GM19438 (cell line): ENCODE results near the gene TRAPPC3.
"Not testable (repeated sequence)": the region's sequence is repeated elsewhere in the genome, so short reads cannot be mapped to it uniquely, and the experiment has no call there.

Source experiments
- ATAC-seq: cut with Tn5 transposase; IDR thresholded peaks from one replicate; pipeline ENCODE4 v1.9.1; 2021; ENCODE audit warnings: low read depth; ENCODE audit not compliant: unreplicated experiment

Gene TRAPPC3

GRCh38 chr1:36166938-36167905 is 17.9 kb upstream of the TRAPPC3 start:
- no peak for ATAC-seq

DNA sequence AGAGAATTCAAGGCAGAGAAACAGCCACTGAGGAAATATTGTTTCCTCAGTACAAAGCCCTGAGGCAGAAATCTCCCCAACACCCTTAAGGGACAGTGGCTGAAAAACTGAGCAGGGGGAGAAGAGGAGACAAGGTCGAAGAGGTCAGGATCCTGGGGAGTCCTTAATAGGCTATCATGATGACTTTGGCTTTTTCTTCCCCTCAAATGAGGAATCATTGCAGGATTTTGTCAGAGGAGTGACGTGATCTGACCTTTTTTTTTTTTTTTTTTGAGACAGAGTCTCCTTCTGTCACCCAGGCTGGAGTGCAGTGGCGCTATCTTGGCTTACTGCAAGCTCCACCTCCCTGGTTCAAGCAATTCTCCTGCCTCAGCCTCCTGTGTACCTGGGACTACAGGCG is 16.9 kb upstream of the TRAPPC3 start:
- ATAC-seq, result no peak

GRCh38 chr1:36165145-36165544 is 15.9 kb upstream of the TRAPPC3 start:
- ATAC-seq, result no peak

GRCh38 chr1:36164361-36164760 is 15.1 kb upstream of the TRAPPC3 start:
- no peak for ATAC-seq

DNA sequence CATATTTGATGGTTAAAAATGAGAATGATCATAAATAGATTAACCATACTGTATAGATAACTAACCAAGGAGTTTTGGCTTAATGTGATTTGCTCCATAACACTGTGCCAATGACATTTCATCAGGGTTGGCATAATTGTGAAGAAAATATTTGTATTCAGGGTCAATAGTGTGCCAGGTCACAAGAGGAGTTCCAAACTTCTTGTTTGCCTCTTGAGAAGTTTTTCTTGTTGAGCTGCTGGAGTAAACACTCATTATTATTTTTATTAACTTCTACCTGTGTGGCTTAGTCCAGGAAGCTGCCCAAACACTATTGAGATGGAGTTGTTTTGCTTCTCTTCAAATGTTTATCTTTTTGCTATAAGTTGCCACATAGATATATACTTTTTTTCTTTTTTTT is 14.1 kb upstream of the TRAPPC3 start:
- no peak for ATAC-seq

- no peak for ATAC-seq
Measured at GRCh38 chr1:36162680-36163239, 13.5 kb upstream of the TRAPPC3 start.

DNA sequence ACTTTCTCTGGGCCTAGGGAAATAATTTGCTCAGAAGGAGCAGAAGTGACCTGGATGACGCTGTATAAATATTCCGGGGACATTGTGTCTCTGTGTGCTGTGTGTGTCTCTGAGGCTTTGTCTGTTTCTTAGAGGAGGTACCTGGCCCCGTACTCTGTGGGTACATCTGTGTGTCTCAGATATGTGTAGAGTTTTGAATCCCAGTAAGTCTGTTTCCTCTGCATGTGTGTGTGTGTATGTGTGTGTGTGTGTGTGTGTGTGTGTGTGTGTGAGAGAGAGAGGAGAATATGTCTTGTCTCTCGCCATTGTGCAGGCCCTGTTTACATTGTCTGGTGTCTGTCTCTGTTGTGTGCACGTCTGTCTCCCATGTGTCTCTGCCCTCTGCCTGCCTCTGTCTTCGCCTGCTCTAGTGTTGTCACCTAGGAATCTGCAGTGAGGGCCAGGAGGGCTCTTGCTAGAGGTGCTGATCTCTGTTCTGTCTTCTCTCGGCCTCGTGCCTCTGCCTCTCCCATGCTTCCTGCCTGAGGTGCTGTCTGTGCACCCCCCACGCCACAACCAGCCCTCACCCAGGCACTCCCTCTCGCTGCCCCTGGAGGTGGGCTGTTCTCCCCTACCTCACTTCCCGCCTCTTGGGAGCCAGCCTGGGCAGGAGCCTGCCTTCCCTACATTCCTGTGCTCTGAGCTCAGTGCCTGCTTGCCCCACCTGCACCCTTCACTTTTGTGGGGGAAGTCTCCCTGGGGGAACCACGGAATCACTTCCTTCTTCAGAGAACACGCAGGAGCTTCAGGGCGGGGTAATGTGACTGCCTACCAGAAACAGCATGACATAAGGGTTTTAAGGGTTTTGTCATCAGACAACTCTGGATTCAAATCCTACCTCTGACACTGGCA is 12.6 kb upstream of the TRAPPC3 start:
- ATAC-seq, result no peak

GRCh38 chr1:36160949-36161485 is 11.7 kb upstream of the TRAPPC3 start:
- ATAC-seq, result no peak

- ATAC-seq, result no peak
Measured at GRCh38 chr1:36160388-36160948, 11.2 kb upstream of the TRAPPC3 start.

DNA sequence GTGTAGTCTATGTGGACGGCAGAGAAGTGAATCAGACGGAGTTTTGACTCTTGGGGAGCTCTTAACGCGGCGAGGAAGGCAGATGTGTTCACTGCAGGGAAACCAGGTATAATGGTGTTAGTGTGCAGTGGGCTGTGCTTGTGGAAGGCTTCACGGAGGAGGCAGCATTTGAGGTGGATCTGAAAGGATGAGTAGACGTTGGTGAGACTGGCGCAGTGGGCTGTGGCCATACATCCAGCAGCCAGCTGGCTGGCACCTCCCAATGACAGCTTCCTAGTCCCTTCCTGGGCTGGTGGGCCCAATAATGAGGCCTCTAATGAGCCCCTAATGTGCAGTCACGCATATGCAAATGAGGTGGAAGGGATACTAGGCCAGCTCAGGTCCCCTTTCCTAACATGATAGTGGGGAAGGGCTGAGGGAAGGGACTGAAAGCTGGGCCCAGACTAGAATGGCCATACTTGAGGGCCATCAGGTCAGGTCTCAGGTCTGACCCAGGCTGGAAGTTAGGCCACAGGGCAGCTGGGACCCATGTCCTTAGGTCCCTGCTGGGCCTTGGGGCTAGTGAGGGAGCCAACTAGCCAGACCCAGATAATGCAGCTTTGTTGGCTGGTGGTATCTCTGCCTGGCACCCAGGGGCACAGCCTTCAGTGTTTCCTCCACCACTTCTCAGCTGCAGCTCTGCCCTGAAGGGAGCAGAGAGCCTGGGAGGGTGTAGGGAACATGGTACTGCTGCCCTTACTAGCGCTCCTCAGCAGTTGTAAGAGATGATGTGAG is 10.5 kb upstream of the TRAPPC3 start:
- ATAC-seq, result no peak

DNA sequence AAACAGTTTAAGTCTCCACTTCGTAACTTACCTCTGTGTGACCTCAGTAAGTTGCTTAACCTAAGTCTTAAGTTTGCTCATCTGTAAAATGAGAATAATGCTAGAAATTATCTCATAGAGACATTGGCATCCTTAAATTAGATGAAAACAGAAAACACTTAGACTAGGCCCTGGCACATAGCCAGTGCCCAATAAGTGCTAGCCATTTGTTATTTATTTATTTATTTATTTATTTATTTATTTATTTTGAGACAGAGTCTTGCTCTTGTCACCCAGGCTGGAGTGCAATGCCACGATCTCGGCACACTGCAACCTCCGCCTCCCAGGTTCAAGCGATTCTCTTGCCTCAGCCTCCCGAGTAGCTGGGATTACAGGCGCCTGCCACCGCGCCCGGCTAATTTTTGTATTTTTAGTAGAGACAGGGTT is 9.6 kb upstream of the TRAPPC3 start:
- not testable (repeated sequence) for ATAC-seq

DNA sequence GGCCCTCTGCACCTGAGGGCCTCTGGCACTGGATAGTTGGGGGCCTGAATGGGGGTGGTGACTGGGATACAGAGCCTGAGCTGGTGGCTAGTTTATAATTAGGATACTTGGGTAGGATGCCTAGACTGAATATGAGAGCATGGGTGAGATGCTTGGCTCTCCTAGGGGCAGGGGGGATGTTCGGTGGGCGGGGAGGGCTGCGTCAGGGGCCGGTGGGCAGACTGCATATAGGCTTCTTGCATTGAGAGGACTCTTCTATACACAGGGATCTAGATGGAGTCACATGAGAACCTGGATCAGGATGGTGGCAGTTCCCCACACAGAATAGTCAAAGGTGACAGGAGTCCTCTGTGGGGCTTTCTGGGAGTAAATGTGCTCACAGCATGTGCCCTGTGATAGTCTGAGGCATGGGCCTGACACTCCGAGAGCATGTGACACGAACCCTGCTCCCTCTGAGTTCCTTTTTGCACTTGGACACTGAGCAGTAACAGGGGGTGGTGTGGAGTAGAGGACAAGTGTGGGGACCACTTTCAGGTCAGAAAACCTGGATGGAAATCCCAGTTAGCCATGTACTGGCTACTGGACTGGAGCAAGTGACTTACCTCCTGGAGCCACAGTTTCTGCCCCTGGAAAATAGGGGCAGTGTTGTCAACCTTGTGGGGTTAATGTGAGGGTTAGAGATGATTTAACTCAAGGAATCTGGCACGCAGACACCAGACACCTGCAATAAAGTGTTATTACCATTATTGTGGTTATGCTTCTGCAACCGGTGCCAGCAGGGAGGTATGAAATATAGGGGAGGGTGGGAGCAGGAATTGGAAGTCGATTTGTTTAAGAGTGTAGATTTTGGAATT is 8.9 kb upstream of the TRAPPC3 start:
- no peak for ATAC-seq

DNA sequence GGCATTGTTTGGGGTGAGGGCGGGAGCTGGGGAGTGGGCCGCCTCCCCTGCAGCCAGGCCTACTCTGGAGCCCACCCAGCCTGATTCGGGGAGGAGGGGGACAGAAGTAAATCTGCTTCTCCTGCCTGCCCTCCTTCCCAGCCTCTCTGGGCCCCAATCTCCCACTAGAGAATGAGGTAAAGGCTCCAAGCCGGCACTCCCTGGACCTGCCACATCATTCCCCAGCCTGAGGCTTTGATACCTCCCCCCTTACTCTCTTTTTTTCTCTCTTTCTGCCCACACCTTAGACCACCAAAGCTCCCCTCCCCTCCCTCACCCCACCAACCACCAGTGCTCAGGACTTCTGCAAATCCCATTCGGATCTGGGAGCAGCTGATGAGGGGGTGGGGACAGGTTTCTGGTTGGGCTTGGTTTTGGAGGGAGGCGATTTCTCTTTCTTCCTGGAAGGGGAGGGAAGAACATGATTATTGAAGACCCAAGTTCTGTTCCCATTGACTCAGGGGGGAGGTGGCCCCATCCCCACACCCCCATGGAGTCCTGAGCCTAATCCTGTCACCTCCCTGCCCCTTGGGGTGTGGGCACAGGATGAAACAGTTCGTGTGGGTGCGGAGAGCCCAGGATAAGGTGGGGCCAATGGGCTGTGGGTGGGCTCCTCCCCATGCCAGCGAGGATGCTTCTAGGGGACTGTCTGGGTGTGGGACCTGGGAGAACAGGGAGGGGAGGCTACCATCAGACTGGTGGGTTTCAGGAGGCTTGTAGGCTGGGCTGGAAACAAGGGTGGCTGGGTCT is 8.0 kb upstream of the TRAPPC3 start:
- no peak for ATAC-seq

- no peak for ATAC-seq
Measured at GRCh38 chr1:36156329-36157114, 7.2 kb upstream of the TRAPPC3 start.

GRCh38 chr1:36155408-36156328 is 6.4 kb upstream of the TRAPPC3 start, which contains the start of gene MAP7D1:
Gene MAP7D1, plus strand, starts transcription at chr1:36156160. Its CDS starts 258 bp downstream, at chr1:36156418.
- peak; percentile 50 for ATAC-seq

GRCh38 chr1:36154765-36155407 is 5.6 kb upstream of the TRAPPC3 start:
- ATAC-seq, result no peak
